H4 (cell line): ENCODE data around the gene SNRNP25. TPM values are rescaled to one million over a fixed set of nuclear protein-coding genes. Genes with fewer than 3 reads are reported as not detected.
"Not testable (repeated sequence)": the region's sequence is repeated elsewhere in the genome, so short reads cannot be mapped to it uniquely, and the experiment has no call there.

Experiments used
- DNase-seq: peaks from one replicate; pipeline ENCODE4 v3.0.0-alpha.2; 2015; ENCODE audit warnings: low spot score
- total RNA-seq: library from RNA; depleted of rRNA; stranded (reverse); fragments of >200 nt; shearing (Covaris generic); gene quantifications from 2 replicates; pipeline ENCODE4 v1.2.3, GENCODE V29; 2014

Gene SNRNP25
- total RNA-seq, 1 experiment from 2014 or later = 46.6 TPM

GRCh38 chr16:41439-42068 lies 12.1 kb upstream of the SNRNP25 start:
- no peak for DNase-seq

- no peak for DNase-seq
Measured at GRCh38 chr16:42069-42457, 11.6 kb upstream of the SNRNP25 start.

GRCh38 chr16:42691-43090 lies 10.9 kb upstream of the SNRNP25 start:
- DNase-seq = no peak

- no peak for DNase-seq
Measured at GRCh38 chr16:43294-43693, 10.3 kb upstream of the SNRNP25 start.

GRCh38 chr16:44655-45054 lies 9.0 kb upstream of the SNRNP25 start:
- no peak for DNase-seq

GRCh38 chr16:45454-45853 lies 8.2 kb upstream of the SNRNP25 start:
- DNase-seq = no peak

- DNase-seq = not testable (repeated sequence)
Measured at GRCh38 chr16:46510-46909, 7.1 kb upstream of the SNRNP25 start.

GRCh38 chr16:47234-47633 lies 6.4 kb upstream of the SNRNP25 start:
- DNase-seq = no peak

- no peak for DNase-seq
Measured at GRCh38 chr16:50769-51591, 2.6 kb upstream of the SNRNP25 start.

GRCh38 chr16:54237-54581 lies 581 bp downstream of the SNRNP25 start:
- DNase-seq = no peak

- DNase-seq = no peak
Measured at GRCh38 chr16:55571-56136, 2.0 kb downstream of the SNRNP25 start.

- DNase-seq = no peak
Measured at GRCh38 chr16:56231-56927, 2.8 kb downstream of the SNRNP25 start.

GRCh38 chr16:57711-58110 lies 4.1 kb downstream of the SNRNP25 start:
- no peak for DNase-seq

GRCh38 chr16:58491-59439 lies 5.1 kb downstream of the SNRNP25 start:
- no peak for DNase-seq

- DNase-seq = no peak
Measured at GRCh38 chr16:59440-60059, 5.9 kb downstream of the SNRNP25 start.

GRCh38 chr16:60166-60565 lies 6.5 kb downstream of the SNRNP25 start:
- no peak for DNase-seq

GRCh38 chr16:60929-61878 lies 7.6 kb downstream of the SNRNP25 start:
- DNase-seq = no peak

- no peak for DNase-seq
Measured at GRCh38 chr16:61879-62281, 8.3 kb downstream of the SNRNP25 start.

- no peak for DNase-seq
Measured at GRCh38 chr16:62283-62967, 8.8 kb downstream of the SNRNP25 start.
